ENCODE results near the gene ANKRD33B.

Gene ANKRD33B

DNA sequence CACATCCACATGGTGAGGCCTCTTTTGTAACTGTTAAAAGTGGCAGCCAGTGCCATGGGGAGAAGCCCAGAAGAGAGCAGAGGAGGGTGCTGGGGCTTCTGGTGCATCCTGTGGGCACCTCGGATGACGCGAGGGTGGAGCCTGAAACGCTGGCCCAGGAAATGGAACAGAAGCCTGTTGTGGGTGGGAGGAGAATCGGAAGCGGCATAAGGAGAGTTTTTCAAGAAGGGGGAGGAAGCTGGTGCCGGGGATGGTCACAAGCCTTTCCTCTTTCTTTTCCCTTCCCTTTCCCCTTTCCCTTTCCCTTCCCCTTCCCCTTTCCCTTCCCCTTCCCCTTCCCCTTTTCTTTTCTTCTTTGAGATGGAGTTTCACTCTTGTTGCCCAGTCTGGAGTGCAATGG is 12.9 kb downstream of the ANKRD33B start:
- Histone ChIP-seq H3K9ac (ENCODE audit: insufficient read length, low read depth) (no peak overlapping the region), H3K4me3 (ENCODE audit: insufficient read length, low read depth) (no peak overlapping the region), H3K4me1 (ENCODE audit: insufficient read depth, insufficient read length) (no peaks in the 10 kb centered on the region), H3K9me3 (ENCODE audit: insufficient read depth, low read length) (no peaks in the 10 kb centered on the region), H3K27me3 (ENCODE audit: insufficient read depth, insufficient read length) (no peaks in the 10 kb centered on the region), H3K36me3 (ENCODE audit: insufficient read depth, insufficient read length, low read length) (peaks cover 7% of the 10 kb centered on the region)
- TF ChIP-seq ZNF274 (IDR thresholded peaks at IDR 0.05; ENCODE audit: low read depth, low read length): no peak
- TF ChIP-seq SUZ12 (IDR thresholded peaks at IDR 0.05; ENCODE audit: extremely low read depth, insufficient read depth, insufficient read length): no peak
- DNase-seq (ENCODE audit: low read depth, low spot score): no peak

DNA sequence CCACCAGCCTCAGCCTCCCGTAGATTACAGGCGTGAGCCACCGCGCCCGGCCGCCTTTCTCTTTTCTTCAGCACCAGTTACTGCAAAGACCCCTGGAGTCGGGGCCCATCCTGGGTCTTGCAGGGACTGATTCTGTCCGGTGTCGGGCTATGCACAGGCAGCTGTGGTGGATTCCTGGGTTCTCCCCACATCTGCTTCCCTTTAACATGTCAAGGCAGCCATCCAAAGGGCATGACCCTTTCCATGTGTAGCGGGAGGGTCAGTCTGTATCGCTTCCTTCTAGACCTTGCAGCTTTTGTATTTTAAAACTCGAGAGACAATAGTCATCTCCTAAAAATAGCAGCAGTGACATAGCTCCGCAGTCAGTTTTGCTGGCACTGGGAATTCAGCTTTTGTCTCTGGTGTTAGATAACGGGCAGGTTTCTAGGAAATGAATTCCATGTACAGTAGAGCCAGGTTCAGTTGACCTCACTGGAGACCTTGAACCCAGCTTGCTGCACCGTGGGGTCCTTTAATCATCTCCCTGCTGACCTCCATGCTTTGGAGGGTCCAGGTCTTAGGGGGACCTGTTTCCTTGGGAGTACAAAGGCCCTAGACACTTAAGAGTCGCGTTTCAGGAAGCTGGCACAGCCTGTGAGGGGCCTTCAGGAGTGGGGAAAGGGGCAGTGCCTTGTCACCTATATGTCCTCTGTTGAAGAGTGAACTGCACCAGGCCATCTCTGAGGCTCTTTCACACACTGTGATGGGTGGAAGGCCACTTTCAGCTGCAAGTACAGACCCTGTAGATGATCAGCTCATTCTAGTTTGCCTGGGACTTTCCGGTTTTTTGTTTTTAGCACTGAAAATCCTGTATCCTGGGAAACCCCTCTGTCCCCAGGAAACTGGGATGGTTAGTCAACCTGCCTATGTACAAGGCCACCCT is 13.8 kb downstream of the ANKRD33B start:
- DNase-seq (ENCODE audit: low read depth, low spot score): no peak
- H3K9ac ChIP-seq (ENCODE audit: insufficient read length, low read depth): no peak overlapping the region
- H3K4me3 ChIP-seq (ENCODE audit: insufficient read length, low read depth): no peak overlapping the region

GRCh38 chr5:10578293-10578665 is 14.4 kb downstream of the ANKRD33B start:
- H3K4me3 ChIP-seq (ENCODE audit: insufficient read length, low read depth): no peak overlapping the region
- no peaks in the 10 kb centered on the region for H3K9me3 ChIP-seq (ENCODE audit: insufficient read depth, low read length)
- H3K36me3 ChIP-seq (ENCODE audit: insufficient read depth, insufficient read length, low read length): peaks cover 5% of the 10 kb centered on the region
- H3K27me3 ChIP-seq (ENCODE audit: insufficient read depth, insufficient read length): no peaks in the 10 kb centered on the region
- no peaks in the 10 kb centered on the region for H3K4me1 ChIP-seq (ENCODE audit: insufficient read depth, insufficient read length)
- no peak for DNase-seq (ENCODE audit: low read depth, low spot score)
- no peak overlapping the region for H3K9ac ChIP-seq (ENCODE audit: insufficient read length, low read depth)
- TF ChIP-seq YY1 (IDR thresholded peaks at IDR 0.05; ENCODE audit: insufficient read depth, insufficient read length) (no peak), ZNF274 (IDR thresholded peaks at IDR 0.05; ENCODE audit: low read depth, low read length) (no peak), SUZ12 (IDR thresholded peaks at IDR 0.05; ENCODE audit: extremely low read depth, insufficient read depth, insufficient read length) (no peak)

More for the DNA sequence above, 13.8 kb downstream of the ANKRD33B start:
- Histone ChIP-seq H3K36me3 (ENCODE audit: insufficient read depth, insufficient read length, low read length) (peaks cover 7% of the 10 kb centered on the region), H3K9me3 (ENCODE audit: insufficient read depth, low read length) (no peaks in the 10 kb centered on the region), H3K27me3 (ENCODE audit: insufficient read depth, insufficient read length) (no peaks in the 10 kb centered on the region), H3K4me1 (ENCODE audit: insufficient read depth, insufficient read length) (no peaks in the 10 kb centered on the region)
- no peak for TF ChIP-seq YY1 (IDR thresholded peaks at IDR 0.05; ENCODE audit: insufficient read depth, insufficient read length)
- TF ChIP-seq ZNF274 (IDR thresholded peaks at IDR 0.05; ENCODE audit: low read depth, low read length): no peak

DNA sequence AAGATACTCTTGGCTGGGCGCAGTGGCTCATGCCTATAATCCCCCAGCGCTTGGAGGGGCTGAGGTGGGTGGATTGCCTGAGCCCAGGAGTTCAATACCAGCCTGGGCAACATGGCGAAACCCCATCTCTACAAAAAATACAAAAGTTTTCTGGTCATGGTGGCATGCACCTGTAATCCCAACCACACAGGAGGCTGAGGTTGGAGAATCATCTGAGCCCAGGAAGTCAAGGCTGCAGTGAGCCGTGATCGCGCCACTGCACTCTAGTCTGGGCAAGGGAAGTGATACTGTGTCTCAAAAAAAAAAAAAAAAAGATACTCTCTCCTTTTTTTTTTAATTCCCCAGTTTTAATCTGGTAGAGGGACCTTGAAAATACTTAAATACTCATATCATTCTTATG is 15.0 kb downstream of the ANKRD33B start:
- Histone ChIP-seq H3K9me3 (ENCODE audit: insufficient read depth, low read length) (no peaks in the 10 kb centered on the region), H3K9ac (ENCODE audit: insufficient read length, low read depth) (no peak overlapping the region), H3K4me1 (ENCODE audit: insufficient read depth, insufficient read length) (peaks cover 1% of the 10 kb centered on the region), H3K27me3 (ENCODE audit: insufficient read depth, insufficient read length) (no peaks in the 10 kb centered on the region), H3K36me3 (ENCODE audit: insufficient read depth, insufficient read length, low read length) (peaks cover 5% of the 10 kb centered on the region), H3K4me3 (ENCODE audit: insufficient read length, low read depth) (no peak overlapping the region)
- DNase-seq (ENCODE audit: low read depth, low spot score): no peak
- TF ChIP-seq YY1 (IDR thresholded peaks at IDR 0.05; ENCODE audit: insufficient read depth, insufficient read length): no peak
- TF ChIP-seq SUZ12 (IDR thresholded peaks at IDR 0.05; ENCODE audit: extremely low read depth, insufficient read depth, insufficient read length): no peak
- TF ChIP-seq ZNF274 (IDR thresholded peaks at IDR 0.05; ENCODE audit: low read depth, low read length): no peak

DNA sequence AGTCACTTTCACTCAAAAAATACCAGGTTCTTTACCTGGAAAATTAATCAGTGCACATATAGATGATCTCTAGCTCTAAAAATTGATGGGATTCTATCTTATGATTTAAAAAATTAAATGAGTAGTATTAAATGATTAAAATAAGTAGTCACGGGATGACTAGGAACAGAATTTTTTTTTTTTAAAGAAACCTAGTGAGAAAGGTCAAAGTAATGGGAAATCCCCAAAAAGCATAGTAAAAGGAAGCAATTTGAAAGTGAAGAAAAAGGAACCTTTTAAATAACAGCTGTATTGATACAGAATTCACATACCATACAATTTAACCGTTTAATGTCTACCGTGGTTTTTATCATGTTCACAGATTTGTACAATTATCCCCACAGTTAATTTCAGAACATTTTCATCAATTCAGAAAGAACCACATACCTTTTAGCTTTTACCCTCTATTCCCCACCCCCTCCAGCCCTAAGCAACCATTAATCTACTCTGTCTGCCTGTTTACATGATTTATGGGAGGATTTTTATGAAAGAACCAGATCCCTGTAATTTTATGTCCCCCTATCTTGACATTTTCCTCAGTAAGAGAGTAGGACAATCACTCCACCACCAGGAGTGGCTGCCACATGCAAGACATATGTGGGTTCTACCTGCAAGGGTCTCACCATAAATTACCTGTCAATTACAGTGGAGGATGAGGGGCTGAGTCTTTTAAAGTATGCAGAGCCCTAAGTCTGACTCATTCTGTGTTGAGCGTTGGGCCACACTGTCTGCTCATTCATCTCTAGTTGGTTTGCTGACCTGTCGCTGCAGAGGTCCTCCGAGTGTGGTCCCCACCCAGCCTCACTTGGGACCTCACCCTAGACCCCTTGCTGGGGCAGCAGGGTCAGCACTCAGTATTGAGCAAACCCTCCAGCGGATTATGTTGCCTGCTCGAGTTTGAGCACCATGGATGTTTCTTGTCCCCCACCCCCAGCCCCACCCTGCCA is 16.0 kb downstream of the ANKRD33B start:
- no peak for TF ChIP-seq ZNF274 (IDR thresholded peaks at IDR 0.05; ENCODE audit: low read depth, low read length)
- no peak for TF ChIP-seq SUZ12 (IDR thresholded peaks at IDR 0.05; ENCODE audit: extremely low read depth, insufficient read depth, insufficient read length)
- TF ChIP-seq YY1 (IDR thresholded peaks at IDR 0.05; ENCODE audit: insufficient read depth, insufficient read length): no peak
- H3K9me3 ChIP-seq (ENCODE audit: insufficient read depth, low read length): no peaks in the 10 kb centered on the region
- H3K4me1 ChIP-seq (ENCODE audit: insufficient read depth, insufficient read length): peaks cover 2% of the 10 kb centered on the region
- DNase-seq (ENCODE audit: low read depth, low spot score): no peak
- no peaks in the 10 kb centered on the region for H3K27me3 ChIP-seq (ENCODE audit: insufficient read depth, insufficient read length)
- peaks cover 5% of the 10 kb centered on the region for H3K36me3 ChIP-seq (ENCODE audit: insufficient read depth, insufficient read length, low read length)
- H3K4me3 ChIP-seq (ENCODE audit: insufficient read length, low read depth): no peak overlapping the region
- H3K9ac ChIP-seq (ENCODE audit: insufficient read length, low read depth): no peak overlapping the region

DNA sequence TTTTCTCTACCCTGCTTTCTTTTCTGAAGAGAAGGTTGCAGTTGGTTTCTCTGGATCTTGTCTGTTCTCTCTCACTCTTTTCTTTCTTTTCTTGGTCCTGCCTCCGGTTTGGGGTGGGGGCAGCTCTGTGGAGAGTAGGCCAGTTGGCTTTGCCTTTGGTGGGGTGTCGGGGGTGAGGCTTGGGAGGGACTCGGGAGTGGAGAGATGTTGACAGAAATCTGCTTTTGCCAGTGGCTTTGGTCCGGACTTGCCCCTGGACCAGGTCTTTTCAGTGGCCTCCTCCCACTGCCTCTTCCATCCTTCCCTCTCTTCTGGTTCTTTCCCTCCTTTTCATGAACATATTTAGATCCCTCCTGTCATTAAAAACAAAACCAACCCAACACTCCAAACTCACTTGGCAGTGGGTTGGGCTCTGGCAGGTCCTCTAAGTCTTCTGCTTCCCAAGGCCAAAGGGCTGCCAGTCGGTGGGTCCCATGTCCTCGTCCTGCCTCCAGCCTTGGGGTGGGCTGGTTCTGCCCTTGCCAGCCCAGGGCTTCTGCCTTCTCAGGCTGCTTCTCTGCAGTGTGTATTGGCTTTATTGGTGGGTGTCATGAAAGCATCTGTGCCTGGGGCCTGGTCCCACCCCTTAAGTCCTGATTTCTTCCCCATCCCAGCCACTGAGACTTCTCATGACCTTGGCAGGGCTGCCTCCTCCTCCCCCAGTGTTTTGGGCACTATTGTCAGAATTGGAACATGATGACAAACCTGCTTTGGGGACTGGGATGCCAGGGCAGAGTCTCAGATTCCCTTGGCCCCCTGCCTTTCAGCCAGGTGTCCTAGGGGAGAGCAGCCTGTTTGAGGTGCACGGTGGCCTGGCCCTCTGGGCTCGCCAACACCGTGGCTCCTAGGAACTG is 16.9 kb downstream of the ANKRD33B start:
- Histone ChIP-seq H3K27me3 (ENCODE audit: insufficient read depth, insufficient read length) (no peaks in the 10 kb centered on the region), H3K4me3 (ENCODE audit: insufficient read length, low read depth) (no peak overlapping the region), H3K4me1 (ENCODE audit: insufficient read depth, insufficient read length) (peaks cover 2% of the 10 kb centered on the region), H3K9me3 (ENCODE audit: insufficient read depth, low read length) (no peaks in the 10 kb centered on the region), H3K9ac (ENCODE audit: insufficient read length, low read depth) (no peak overlapping the region), H3K36me3 (ENCODE audit: insufficient read depth, insufficient read length, low read length) (peaks cover 8% of the 10 kb centered on the region)
- no peak for TF ChIP-seq YY1 (IDR thresholded peaks at IDR 0.05; ENCODE audit: insufficient read depth, insufficient read length)
- no peak for TF ChIP-seq ZNF274 (IDR thresholded peaks at IDR 0.05; ENCODE audit: low read depth, low read length)
- TF ChIP-seq SUZ12 (IDR thresholded peaks at IDR 0.05; ENCODE audit: extremely low read depth, insufficient read depth, insufficient read length): no peak
- no peak for DNase-seq (ENCODE audit: low read depth, low spot score)

All from NT2/D1 (cell line).